HepG2 (cell line): Measurements from ENCODE around the gene MZT1. TPM values are rescaled to one million over a fixed set of nuclear protein-coding genes. Genes with fewer than 3 reads are reported as not detected.

Source experiments
- ATAC-seq: fragments of 200-7000 bp; cut with Tn5 transposase; 3 replicates; pipeline ENCODE4 v1.9.1; 2020; ENCODE audit warnings: mild to moderate bottlenecking, moderate library complexity
- BruUV-seq: library from RNA; stranded (reverse); fragments of 400-500 nt; replicated peaks from 2 replicates; lab custom pipeline; 2021; lab: Mats Ljungman, UMichigan
- CTCF ChIA-PET: fragments of 300-600 bp; formaldehyde crosslinking; extraction: SDS; loops from one replicate; lab custom pipeline; 2021; ENCODE audit warnings: low total read pairs, inconsistent platforms, low intra/inter-chr PET ratio; lab: Yijun Ruan, JAX
- POLR2A ChIA-PET: fragments of 350-600 bp; sonication (Branson Sonifier 250); formaldehyde crosslinking; loops from one replicate; lab custom pipeline; 2020; ENCODE audit warnings: antibody characterized with exemption, inconsistent platforms; lab: Yijun Ruan, JAX
- DNase-seq: peaks from one replicate; pipeline ENCODE4 v3.0.0-alpha.2; 2015; ENCODE audit warnings: low spot score
- FAIRE-seq: peaks from 3 replicates; lab custom pipeline; 2011; peaks lifted over from hg19 to GRCh38; lab: Jason Lieb, UNC
- H2AFZ ChIP-seq: one replicate; pipeline ENCODE4 v1.6.1; 2011; ENCODE audit warnings: low read length, inconsistent platforms
- H3K27ac ChIP-seq: fragments of 300-600 bp; 3 replicates; pipeline ENCODE4 v1.8.0; 2011; ENCODE audit warnings: mixed run types, mild to moderate bottlenecking, mixed read lengths, low read length, inconsistent platforms; ENCODE audit not compliant: insufficient read depth; ENCODE audit errors: extremely low read length
- H3K27me3 ChIP-seq, 2 experiments: fragments of 200-600 bp in 1 of 2; 2 replicates in 1 of 2; 3 replicates in 1 of 2; pipeline versions ENCODE4 v1.6.0 to v1.8.0; 2011; ENCODE audit warnings: low read length in 2 of 2, mild to moderate bottlenecking in 2 of 2, moderate library complexity in 2 of 2, inconsistent platforms in 1 of 2; ENCODE audit not compliant: insufficient read depth in 2 of 2, control insufficient read depth in 1 of 2
- H3K36me3 ChIP-seq, 2 experiments: fragments of 200-600 bp in 1 of 2; replicated peaks in 1 of 2; 2 replicates in 1 of 2; 3 replicates in 1 of 2; pipeline versions ENCODE4 v1.5.1 to v1.8.0; 2011; ENCODE audit warnings: low read length in 2 of 2, inconsistent platforms in 1 of 2; ENCODE audit not compliant: insufficient read depth in 2 of 2, control insufficient read depth in 1 of 2
- H3K4me1 ChIP-seq: 2 replicates; pipeline ENCODE4 v1.5.1; 2012; ENCODE audit warnings: low read length, inconsistent platforms; ENCODE audit not compliant: insufficient read depth
- H3K4me2 ChIP-seq: 2 replicates; pipeline ENCODE4 v1.6.0; 2011; ENCODE audit warnings: low read depth, low read length, inconsistent platforms
- H3K4me3 ChIP-seq, 3 experiments: fragments of 200-600 bp in 1 of 3; sonication (generic), shearing (Covaris generic) in 1 of 3; replicated peaks in 1 of 3; 2 replicates each; pipeline ENCODE4 v1.5.1; 2011 to 2016; ENCODE audit warnings: low read length in 3 of 3, inconsistent platforms in 2 of 3, low read depth in 2 of 3, mild to moderate bottlenecking in 2 of 3, control low read depth in 1 of 3, mixed read lengths in 1 of 3; ENCODE audit not compliant: insufficient read depth in 1 of 3
- H3K79me2 ChIP-seq: one replicate; pipeline ENCODE4 v1.6.1; 2011; ENCODE audit warnings: low read length, inconsistent platforms; ENCODE audit not compliant: insufficient read depth
- H3K9ac ChIP-seq: 2 replicates; pipeline ENCODE4 v1.6.0; 2011; ENCODE audit warnings: mild to moderate bottlenecking, low read depth, low read length, inconsistent platforms; ENCODE audit not compliant: insufficient read depth
- H3K9me3 ChIP-seq: 2 replicates; pipeline ENCODE4 v1.5.1; 2012; ENCODE audit warnings: mild to moderate bottlenecking, low read length
- H4K20me1 ChIP-seq: 2 replicates; pipeline ENCODE4 v1.6.0; 2011; ENCODE audit warnings: inconsistent platforms, mild to moderate bottlenecking, low read length, moderate library complexity; ENCODE audit not compliant: insufficient read depth
- CEBPG ChIP-seq: IDR thresholded peaks from 2 replicates; pipeline ENCODE4 v1.6.1; 2016
- ISX ChIP-seq: sonication (generic); formaldehyde crosslinking; conservative IDR thresholded peaks from 2 replicates; pipeline ENCODE4 v1.5.0; 2020; ENCODE audit warnings: missing genetic modification reagents
- KLF15 ChIP-seq: sonication (generic); formaldehyde crosslinking; IDR thresholded peaks from 2 replicates; pipeline ENCODE4 v1.8.1; 2023; ENCODE audit warnings: borderline replicate concordance, mild to moderate bottlenecking, inconsistent platforms, missing genetic modification reagents, mixed read lengths
- SIN3B ChIP-seq: fragments of 150-350 bp; IDR thresholded peaks from 2 replicates; pipeline ENCODE4 v1.6.1; 2014; ENCODE audit warnings: low read length
- SNRNP70 ChIP-seq: fragments of 200-400 bp; formaldehyde crosslinking; IDR thresholded peaks from 2 replicates; pipeline ENCODE4 v1.6.1; 2017; ENCODE audit warnings: mild to moderate bottlenecking, low read depth, low read length, moderate library complexity
- STAT6 ChIP-seq: sonication (generic); formaldehyde crosslinking; IDR thresholded peaks from 2 replicates; pipeline ENCODE4 v1.4.0; 2020; ENCODE audit warnings: missing genetic modification reagents, mild to moderate bottlenecking, borderline replicate concordance
- TOPORS ChIP-seq: sonication (generic); formaldehyde crosslinking; IDR thresholded peaks from 2 replicates; pipeline ENCODE4 v1.8.0; 2023; ENCODE audit warnings: mild to moderate bottlenecking, missing genetic modification reagents
- ZNF577 ChIP-seq: sonication (generic); formaldehyde crosslinking; IDR thresholded peaks from 2 replicates; pipeline ENCODE4 v1.4.0; 2020; ENCODE audit warnings: mild to moderate bottlenecking, low read depth, missing genetic modification reagents, borderline replicate concordance
- WGBS: methylation state at CpG from one replicate; pipeline ENCODE4 v1.1.6; 2017; ENCODE audit warnings: low lambda C conversion rate; 5-methylcytosine and 5-hydroxymethylcytosine counted together
- in situ Hi-C: cut with HindIII; loops from 2 replicates; pipeline ENCODE4 v1.10.0; 2017; ENCODE audit warnings: low pct_unique_long_range_greater_than_20kb; ENCODE audit not compliant: extremely low pct_ligation_motif_present
- intact Hi-C: fragments of 100-400 bp; cut with micrococcal nuclease; formaldehyde crosslinking; loops from one replicate; pipeline ENCODE4 v1.10.0; 2022; ENCODE audit not compliant: unreplicated experiment
- polyA plus RNA-seq, 8 experiments: library from polyadenylated mRNA; depleted of rRNA in 3 of 8; stranded (reverse) in 7 of 8; unstranded in 1 of 8; fragments of >200 nt; fragmentation: Illumina TruSeq in 4 of 8; extraction: Trizol in 4 of 8; gene quantifications; 2 replicates each; pipeline versions ENCODE4 v1.2.1 to v1.2.3, GENCODE V29; 2011 to 2016; ENCODE audit warnings: low read depth in 4 of 8, missing spikeins in 1 of 8, mixed read lengths in 1 of 8; ENCODE audit not compliant: insufficient read depth in 1 of 8
- total RNA-seq, 5 experiments: library from RNA; depleted of rRNA; stranded (reverse); fragments of >200 nt; fragmentation: Illumina TruSeq; extraction: Trizol; gene quantifications; 2 replicates each; pipeline ENCODE4 v1.2.3, GENCODE V29; 2016; ENCODE audit warnings: low read depth in 1 of 5
- TF ChIP-seq, protein P1 (sequence below): sonication (generic); formaldehyde crosslinking; IDR thresholded peaks from 2 replicates; pipeline ENCODE4 v1.8.0; 2022; ENCODE audit warnings: mild to moderate bottlenecking, missing genetic modification reagents, borderline replicate concordance

The MZT1 gene
- total and polyA plus RNA-seq, 2 of the 13 experiments (the other 11 are each of a cell fraction or from before 2014, with no cell fraction given): 11.7 to 17.2 TPM

DNA sequence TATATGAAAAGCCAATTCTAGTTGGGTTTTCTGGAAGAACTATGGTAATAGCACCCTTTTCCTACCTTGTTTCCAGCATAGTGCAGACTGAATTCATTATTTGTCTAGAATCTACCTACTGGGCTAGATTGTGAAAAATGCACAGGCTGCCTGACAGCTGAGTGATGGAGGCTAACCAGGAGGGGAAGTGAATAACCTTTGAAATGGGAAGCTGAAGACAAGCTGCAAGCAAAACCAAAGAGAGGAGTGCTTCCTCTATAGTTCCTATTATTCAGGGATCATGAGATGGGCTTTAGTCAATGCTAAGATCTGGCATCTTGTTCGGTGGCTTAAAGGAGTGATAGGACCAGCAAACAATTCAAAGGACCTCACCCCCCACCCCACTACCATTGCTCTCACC is 26.9 kb downstream of the MZT1 start:
- Histone ChIP-seq H2AFZ (no peak overlapping the region), H3K79me2 (no peaks in the 10 kb centered on the region), H3K9me3 (no peaks in the 10 kb centered on the region), H3K27me3 (no peaks in the 10 kb centered on the region; a peak in 1 of 5 replicates), H3K36me3 (no peaks in the 10 kb centered on the region), H3K27ac (no peak overlapping the region), H3K4me1 (no peaks in the 10 kb centered on the region), H4K20me1 (no peaks in the 10 kb centered on the region), H3K4me3 (no peak overlapping the region), H3K9ac (no peak overlapping the region), H3K4me2 (no peak overlapping the region)
- ChIA-PET CTCF (no interaction called here), POLR2A (no interaction called here)
- WGBS: 57% methylated on average over 1 of the region's 1 CpG
- DNase-seq (no peak), ATAC-seq (no peak), FAIRE-seq (no peak)
- no TSS peak for BruUV-seq
- TF ChIP-seq ISX: no peak
- intact Hi-C loops (no loop called here), in situ Hi-C loops (no loop called here)

GRCh38 chr13:72698164-72698563 is 29.3 kb downstream of the MZT1 start:
- intact Hi-C loops: loop anchor here (5.0 kb wide), 1 partner anchor 56 kb away; no protein-coding TSS in a partner anchor
- Histone ChIP-seq H3K9me3 (no peaks in the 10 kb centered on the region), H3K27me3 (no peaks in the 10 kb centered on the region; a peak in 2 of 5 replicates), H3K4me2 (no peak overlapping the region), H3K79me2 (no peaks in the 10 kb centered on the region), H3K4me1 (no peaks in the 10 kb centered on the region), H3K4me3 (no peak overlapping the region), H3K36me3 (no peaks in the 10 kb centered on the region), H4K20me1 (no peaks in the 10 kb centered on the region), H2AFZ (no peak overlapping the region), H3K9ac (no peak overlapping the region), H3K27ac (no peak overlapping the region)
- DNase-seq (no peak), FAIRE-seq (no peak), ATAC-seq (no peak)
- POLR2A ChIA-PET: no interaction called here
- CTCF ChIA-PET: no interaction called here
- BruUV-seq: no TSS peak
- TF ChIP-seq SNRNP70: no peak
- TF ChIP-seq TOPORS: no peak
- no peak for TF ChIP-seq STAT6 (CRISPR knock-in tag)
- TF ChIP-seq SIN3B: no peak
- no peak for TF ChIP-seq ZNF577 (CRISPR knock-in tag)
- TF ChIP-seq, protein P1, sequence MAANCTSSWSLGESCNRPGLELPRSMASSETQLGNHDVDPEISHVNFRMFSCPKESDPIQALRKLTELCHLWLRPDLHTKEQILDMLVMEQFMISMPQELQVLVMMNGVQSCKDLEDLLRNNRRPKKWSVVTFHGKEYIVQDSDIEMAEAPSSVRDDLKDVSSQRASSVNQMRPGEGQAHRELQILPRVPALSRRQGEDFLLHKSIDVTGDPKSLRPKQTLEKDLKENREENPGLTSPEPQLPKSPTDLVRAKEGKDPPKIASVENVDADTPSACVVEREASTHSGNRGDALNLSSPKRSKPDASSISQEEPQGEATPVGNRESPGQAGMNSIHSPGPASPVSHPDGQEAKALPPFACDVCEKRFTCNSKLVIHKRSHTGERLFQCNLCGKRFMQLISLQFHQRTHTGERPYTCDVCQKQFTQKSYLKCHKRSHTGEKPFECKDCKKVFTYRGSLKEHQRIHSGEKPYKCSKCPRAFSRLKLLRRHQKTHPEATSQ (CRISPR knock-in tag): no peak
- no peak for TF ChIP-seq CEBPG (CRISPR knock-in tag)
- no peak for TF ChIP-seq KLF15 (CRISPR knock-in tag)
- WGBS: 32% methylated on average over 2 of the region's 2 CpGs
- in situ Hi-C loops: no loop called here
